Endothelial cell of umbilical vein (primary cell): Measurements from ENCODE around the gene C17orf113. TPM values are rescaled to one million over a fixed set of nuclear protein-coding genes. Genes with fewer than 3 reads are reported as not detected.
"Not testable (repeated sequence)": the region's sequence is repeated elsewhere in the genome, so short reads cannot be mapped to it uniquely, and the experiment has no call there.

ENCODE experiments used
- BruUV-seq: library from RNA; stranded (reverse); fragments of 400-500 nt; replicated peaks from 2 replicates; lab custom pipeline; 2021; lab: Mats Ljungman, UMichigan
- CTCF ChIA-PET: fragments of 300-600, 350-600 bp; sonication (Branson Sonifier 250); formaldehyde crosslinking; loops from one replicate; lab custom pipeline; 2021; ENCODE audit warnings: antibody characterized with exemption, inconsistent platforms; lab: Charles Lee
- POLR2A ChIA-PET: fragments of 300-600, 350-600 bp; sonication (Branson Sonifier 250); formaldehyde crosslinking; loops from one replicate; lab custom pipeline; 2021; ENCODE audit warnings: antibody characterized with exemption, inconsistent platforms; lab: Charles Lee
- DNase-seq: peaks from one replicate; pipeline ENCODE4 v3.0.0-alpha.2; 2011; ENCODE audit warnings: low read depth, low spot score
- FAIRE-seq: peaks from 2 replicates; lab custom pipeline; 2011; peaks lifted over from hg19 to GRCh38; lab: Jason Lieb, UNC
- H2AFZ ChIP-seq: 2 replicates; pipeline ENCODE4 v1.6.0; 2012; ENCODE audit warnings: low read depth, low read length, control low read depth, inconsistent platforms
- H3K27ac ChIP-seq: 2 replicates; pipeline ENCODE4 v1.5.1; 2011; ENCODE audit warnings: low read depth, mild to moderate bottlenecking, control low read depth, low read length, moderate library complexity; ENCODE audit not compliant: insufficient read depth
- H3K27me3 ChIP-seq, 2 experiments: 2 replicates each; pipeline versions ENCODE4 v1.6.0 to v1.6.1; 2011; ENCODE audit warnings: low read length in 2 of 2, mixed read lengths in 1 of 2; ENCODE audit not compliant: control insufficient read depth in 2 of 2, insufficient read depth in 2 of 2
- H3K36me3 ChIP-seq, 2 experiments: 2 replicates in 1 of 2; 3 replicates in 1 of 2; pipeline ENCODE4 v1.5.1; 2011; ENCODE audit warnings: low read length in 2 of 2, mild to moderate bottlenecking in 1 of 2, moderate library complexity in 1 of 2; ENCODE audit not compliant: control insufficient read depth in 2 of 2, insufficient read depth in 2 of 2; ENCODE audit errors: extremely low read depth in 1 of 2
- H3K4me1 ChIP-seq: 3 replicates; pipeline ENCODE4 v1.5.1; 2011; ENCODE audit warnings: mild to moderate bottlenecking, low read length; ENCODE audit not compliant: control insufficient read depth, insufficient read depth; ENCODE audit errors: extremely low read depth
- H3K4me2 ChIP-seq: 2 replicates; pipeline ENCODE4 v1.6.1; 2011; ENCODE audit warnings: low read length, control low read depth, mixed read lengths; ENCODE audit not compliant: insufficient read depth
- H3K4me3 ChIP-seq, 3 experiments: fragments of 200-600 bp in 1 of 3; sonication (generic), shearing (Covaris generic) in 1 of 3; replicated peaks in 1 of 3; 2 replicates each; pipeline ENCODE4 v1.5.1; 2011 to 2016; ENCODE audit warnings: control low read depth in 3 of 3, low read length in 3 of 3, mild to moderate bottlenecking in 2 of 3, inconsistent platforms in 1 of 3, low read depth in 1 of 3, moderate library complexity in 1 of 3; ENCODE audit not compliant: insufficient read depth in 1 of 3
- H3K79me2 ChIP-seq: 2 replicates; pipeline ENCODE4 v1.6.0; 2012; ENCODE audit warnings: low read length, inconsistent platforms; ENCODE audit not compliant: control insufficient read depth, insufficient read depth
- H3K9ac ChIP-seq: replicated peaks from 2 replicates; pipeline ENCODE3; 2011; ENCODE audit warnings: low read length, control low read depth; ENCODE audit not compliant: insufficient read depth; ENCODE audit errors: extremely low read depth
- H3K9me1 ChIP-seq: replicated peaks from 3 replicates; pipeline ENCODE4 v1.6.0; 2011; ENCODE audit warnings: mild to moderate bottlenecking, low read length; ENCODE audit not compliant: control insufficient read depth, insufficient read depth; ENCODE audit errors: extremely low read depth
- H3K9me3 ChIP-seq: replicated peaks from 2 replicates; pipeline ENCODE4 v1.5.1; 2012; ENCODE audit warnings: low read length, inconsistent platforms; ENCODE audit not compliant: control insufficient read depth, insufficient read depth
- H4K20me1 ChIP-seq: replicated peaks from 2 replicates; pipeline ENCODE3; 2011; ENCODE audit warnings: mild to moderate bottlenecking, low read length; ENCODE audit not compliant: control insufficient read depth, insufficient read depth; ENCODE audit errors: extremely low read depth
- EZH2 ChIP-seq: IDR thresholded peaks from 2 replicates; pipeline ENCODE4 v1.6.1; 2012; ENCODE audit warnings: borderline replicate concordance, low read depth, mild to moderate bottlenecking, moderate library complexity, low read length, inconsistent platforms; ENCODE audit not compliant: severe bottlenecking
- FOS ChIP-seq: IDR thresholded peaks from 2 replicates; pipeline ENCODE4 v1.6.1; 2011; ENCODE audit warnings: mild to moderate bottlenecking, low read length, moderate library complexity, borderline replicate concordance; ENCODE audit not compliant: insufficient read depth
- GATA2 ChIP-seq: IDR thresholded peaks from 2 replicates; pipeline ENCODE4 v1.7.0; 2011; ENCODE audit warnings: low read depth, mild to moderate bottlenecking, moderate library complexity, mixed read lengths, low read length; ENCODE audit not compliant: insufficient read length, insufficient read depth
- JUN ChIP-seq: IDR thresholded peaks from 2 replicates; pipeline ENCODE4 v1.6.1; 2011; ENCODE audit warnings: borderline replicate concordance, low read depth; ENCODE audit not compliant: insufficient read length, insufficient read depth
- MYC ChIP-seq: IDR thresholded peaks from one replicate; pipeline ENCODE4 v1.6.1; 2011; ENCODE audit warnings: mild to moderate bottlenecking, low read depth, low read length
- POLR2A ChIP-seq: IDR thresholded peaks from 2 replicates; pipeline ENCODE4 v1.6.1; 2012; ENCODE audit warnings: low read depth, mild to moderate bottlenecking, control low read depth, low read length
- POLR2AphosphoS5 ChIP-seq: IDR thresholded peaks from 2 replicates; pipeline ENCODE4 v1.6.1; 2012; ENCODE audit warnings: low read depth, mild to moderate bottlenecking, control low read depth, low read length, moderate library complexity; ENCODE audit not compliant: insufficient read depth
- dilution Hi-C: fragments of 300-500 bp; cut with MboI; formaldehyde crosslinking; loops from one replicate; pipeline ENCODE4 v1.15.0; 2019; ENCODE audit warnings: low sequenced_read_pairs; ENCODE audit not compliant: extremely low pct_ligation_motif_present
- intact Hi-C: fragments of 100-400 bp; cut with micrococcal nuclease; formaldehyde crosslinking; loops from one replicate; pipeline ENCODE4 v1.10.0; 2022
- polyA plus RNA-seq, 4 experiments: library from polyadenylated mRNA; depleted of rRNA in 3 of 4; stranded (reverse) in 3 of 4; unstranded in 1 of 4; fragments of >200 nt; gene quantifications; 2 replicates each; pipeline versions ENCODE4 v1.2.1 to v1.2.3, GENCODE V29; 2011 to 2012; ENCODE audit warnings: missing spikeins in 1 of 4
- total RNA-seq: library from RNA; stranded (reverse); gene quantifications from 2 replicates; pipeline ENCODE4 v1.2.3, GENCODE V29; 2021
- TF ChIP-seq, protein P1 (sequence below): IDR thresholded peaks from 2 replicates; pipeline ENCODE4 v1.6.1; 2011; ENCODE audit not compliant: insufficient read depth, insufficient read length
- TF ChIP-seq, protein P2 (sequence below), 2 donors: IDR thresholded peaks; 1 replicate in 1 of 2; 2 replicates in 1 of 2; pipeline ENCODE4 v1.5.1; 2011; ENCODE audit warnings: low read length in 2 of 2, mild to moderate bottlenecking in 2 of 2, moderate library complexity in 2 of 2, control low read depth in 1 of 2, inconsistent platforms in 1 of 2, low read depth in 1 of 2; ENCODE audit not compliant: insufficient read depth in 1 of 2; ENCODE audit errors: extremely low read depth in 1 of 2

C17orf113 gene
- total and polyA plus RNA-seq, 2 donors (not counting 3 experiments of a cell fraction or from before 2014, with no cell fraction given), result 0.20 to 0.30 TPM

DNA sequence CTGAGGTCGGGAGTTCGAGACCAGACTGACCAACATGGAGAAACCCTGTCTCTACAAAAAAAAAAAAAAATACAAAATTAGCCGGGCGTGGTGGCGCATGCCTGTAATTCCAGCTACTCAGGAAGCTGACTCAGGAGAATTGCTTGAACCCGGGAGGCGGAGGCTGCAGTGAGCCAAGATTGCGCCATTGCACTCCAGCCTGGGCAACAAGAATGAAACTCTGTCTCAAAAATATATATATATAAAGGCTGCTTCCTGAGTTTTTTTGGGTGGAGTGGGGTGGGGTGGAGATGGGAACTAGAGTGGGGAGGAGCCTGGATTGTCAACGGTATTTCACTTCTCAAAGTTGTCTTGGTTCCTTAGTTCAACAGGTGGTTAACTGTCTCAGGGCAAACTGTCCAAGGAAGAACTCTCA lies 40.1 kb downstream of the C17orf113 start:
- H3K9ac ChIP-seq, H3K4me3 ChIP-seq, BruUV-seq, POLR2A ChIA-PET, dilution Hi-C loops, H3K27me3 ChIP-seq, intact Hi-C loops, H3K9me1 ChIP-seq, H3K36me3 ChIP-seq, H2AFZ ChIP-seq, H3K9me3 ChIP-seq, H4K20me1 ChIP-seq: not testable (repeated sequence)
- peaks cover 92% of the 10 kb centered on the region for H3K79me2 ChIP-seq
- CTCF ChIA-PET, result interaction anchor here (2.1 kb wide), 1 partner anchor 10 kb away, joined by 7 read pairs; the partner anchor contains the start of gene NKIRAS2
- H3K27ac ChIP-seq, result peak overlapping the region; percentile 16
- peaks cover 14% of the 10 kb centered on the region for H3K4me1 ChIP-seq
- DNase-seq (peak; percentile 23), FAIRE-seq (peak; percentile 68)
- H3K4me2 ChIP-seq, result peak overlapping the region; percentile 54

DNA sequence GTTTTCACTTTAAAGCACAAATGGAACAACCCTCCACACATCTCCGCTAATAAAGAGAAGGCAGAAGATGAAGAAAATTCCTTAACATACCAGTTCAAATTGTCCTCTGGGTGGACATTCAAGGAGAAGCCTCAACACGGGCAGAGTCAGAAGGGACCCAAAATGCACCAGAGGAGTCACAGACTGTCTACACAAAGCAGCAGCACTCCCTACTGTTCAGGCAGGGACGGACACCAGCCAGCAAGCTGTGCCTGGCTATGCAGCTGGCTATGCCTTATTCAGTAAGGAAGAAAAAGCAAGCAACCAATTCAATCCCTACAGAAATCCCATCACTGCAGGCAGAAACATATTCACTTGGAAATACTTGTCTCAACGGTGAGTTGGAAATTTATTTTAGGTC lies 41.2 kb downstream of the C17orf113 start:
- H3K79me2 ChIP-seq, result peaks cover 92% of the 10 kb centered on the region
- H3K4me2 ChIP-seq, result no peak overlapping the region
- dilution Hi-C loops, result no loop called here
- no peak overlapping the region for H3K9ac ChIP-seq
- intact Hi-C loops, result no loop called here
- ChIA-PET POLR2A (no interaction called here), CTCF (interaction anchor here (2.1 kb wide), 1 partner anchor 11 kb away, joined by 7 read pairs; the partner anchor contains the start of gene NKIRAS2)
- H4K20me1 ChIP-seq, result peaks cover 1% of the 10 kb centered on the region
- FAIRE-seq, result no peak
- TF ChIP-seq POLR2AphosphoS5, result no peak
- TF ChIP-seq JUN, result no peak
- no peak for TF ChIP-seq POLR2A
- TF ChIP-seq, protein P1, sequence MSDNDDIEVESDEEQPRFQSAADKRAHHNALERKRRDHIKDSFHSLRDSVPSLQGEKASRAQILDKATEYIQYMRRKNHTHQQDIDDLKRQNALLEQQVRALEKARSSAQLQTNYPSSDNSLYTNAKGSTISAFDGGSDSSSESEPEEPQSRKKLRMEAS, result no peak
- TF ChIP-seq MYC, result no peak
- TF ChIP-seq, protein P2, sequence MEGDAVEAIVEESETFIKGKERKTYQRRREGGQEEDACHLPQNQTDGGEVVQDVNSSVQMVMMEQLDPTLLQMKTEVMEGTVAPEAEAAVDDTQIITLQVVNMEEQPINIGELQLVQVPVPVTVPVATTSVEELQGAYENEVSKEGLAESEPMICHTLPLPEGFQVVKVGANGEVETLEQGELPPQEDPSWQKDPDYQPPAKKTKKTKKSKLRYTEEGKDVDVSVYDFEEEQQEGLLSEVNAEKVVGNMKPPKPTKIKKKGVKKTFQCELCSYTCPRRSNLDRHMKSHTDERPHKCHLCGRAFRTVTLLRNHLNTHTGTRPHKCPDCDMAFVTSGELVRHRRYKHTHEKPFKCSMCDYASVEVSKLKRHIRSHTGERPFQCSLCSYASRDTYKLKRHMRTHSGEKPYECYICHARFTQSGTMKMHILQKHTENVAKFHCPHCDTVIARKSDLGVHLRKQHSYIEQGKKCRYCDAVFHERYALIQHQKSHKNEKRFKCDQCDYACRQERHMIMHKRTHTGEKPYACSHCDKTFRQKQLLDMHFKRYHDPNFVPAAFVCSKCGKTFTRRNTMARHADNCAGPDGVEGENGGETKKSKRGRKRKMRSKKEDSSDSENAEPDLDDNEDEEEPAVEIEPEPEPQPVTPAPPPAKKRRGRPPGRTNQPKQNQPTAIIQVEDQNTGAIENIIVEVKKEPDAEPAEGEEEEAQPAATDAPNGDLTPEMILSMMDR (IDR thresholded peaks at IDR 0.05; ENCODE audit: extremely low read depth in 1 of 2, insufficient read depth in 1 of 2, low read depth in 1 of 2, low read length in 2 of 2), result no peak
- TF ChIP-seq FOS, result no peak
- no peak for TF ChIP-seq EZH2
- TF ChIP-seq GATA2, result no peak
- no peak for DNase-seq
- H3K27ac ChIP-seq, result no peak overlapping the region
- no peaks in the 10 kb centered on the region for H3K9me3 ChIP-seq
- no peaks in the 10 kb centered on the region for H3K27me3 ChIP-seq
- no peak overlapping the region for H2AFZ ChIP-seq
- BruUV-seq, result no TSS peak
- H3K4me3 ChIP-seq, result no peak overlapping the region
- peaks cover 14% of the 10 kb centered on the region for H3K4me1 ChIP-seq
- peaks cover 0 to 1% of the 10 kb centered on the region in 2 experiments for H3K36me3 ChIP-seq
- no peaks in the 10 kb centered on the region for H3K9me1 ChIP-seq
